Panc1 (cell line): ENCODE results near the gene DMRT3. TPM values are rescaled to one million over a fixed set of nuclear protein-coding genes. Genes with fewer than 3 reads are reported as not detected.

Experiments
- ATAC-seq: fragments of 200-7000 bp; cut with Tn5 transposase; 2 replicates; pipeline ENCODE4 v1.9.1; 2020; ENCODE audit warnings: mild to moderate bottlenecking, moderate library complexity
- BruUV-seq: library from RNA; stranded (reverse); fragments of 400-500 nt; replicated peaks from 2 replicates; lab custom pipeline; 2021; lab: Mats Ljungman, UMichigan
- CTCF ChIA-PET: fragments of 300-600 bp; sonication (Branson Sonifier 250); formaldehyde crosslinking; loops from one replicate; lab custom pipeline; 2022; ENCODE audit warnings: antibody characterized with exemption; lab: Charles Lee
- POLR2A ChIA-PET: fragments of 300-600 bp; sonication (Branson Sonifier 250); formaldehyde crosslinking; loops from one replicate; lab custom pipeline; 2022; ENCODE audit warnings: antibody characterized with exemption; lab: Charles Lee
- DNase-seq: peaks from one replicate; pipeline ENCODE4 v3.0.0-alpha.2; 2010; ENCODE audit warnings: low read depth, low spot score
- H3K27ac ChIP-seq: 2 replicates; pipeline ENCODE4 v1.5.1; 2011; ENCODE audit warnings: mild to moderate bottlenecking, low read length, inconsistent platforms
- H3K27me3 ChIP-seq: fragments of 200-500 bp; sonication (Bioruptor generic); 2 replicates; pipeline ENCODE4 v1.6.0; 2014; ENCODE audit warnings: low read length, inconsistent platforms; ENCODE audit not compliant: control insufficient read depth, insufficient read depth
- H3K36me3 ChIP-seq: fragments of 200-500 bp; sonication (Bioruptor generic); 2 replicates; pipeline ENCODE4 v1.5.1; 2014; ENCODE audit warnings: inconsistent platforms, mild to moderate bottlenecking, low read length, moderate library complexity; ENCODE audit not compliant: control insufficient read depth, insufficient read depth
- H3K4me1 ChIP-seq: 2 replicates; pipeline ENCODE4 v1.5.1; 2011; ENCODE audit warnings: inconsistent platforms, mild to moderate bottlenecking, low read length, moderate library complexity; ENCODE audit not compliant: control insufficient read depth, insufficient read depth
- H3K4me3 ChIP-seq, 2 experiments: 2 replicates each; pipeline ENCODE4 v1.5.1; 2011 to 2012; ENCODE audit warnings: low read depth in 2 of 2, low read length in 2 of 2, mild to moderate bottlenecking in 2 of 2, inconsistent platforms in 1 of 2, moderate library complexity in 1 of 2
- H3K9me3 ChIP-seq: fragments of 200-500 bp; sonication (Bioruptor generic); 2 replicates; pipeline ENCODE4 v1.5.1; 2014; ENCODE audit warnings: low read depth, mild to moderate bottlenecking, inconsistent platforms, low read length, moderate library complexity; ENCODE audit not compliant: control insufficient read depth, insufficient read depth
- POLR2AphosphoS5 ChIP-seq: IDR thresholded peaks from 2 replicates; pipeline ENCODE4 v1.6.1; 2012; ENCODE audit warnings: mild to moderate bottlenecking, low read depth, low read length, moderate library complexity
- SIN3A ChIP-seq: IDR thresholded peaks from 2 replicates; pipeline ENCODE4 v1.6.1; 2012; ENCODE audit warnings: low read depth, mild to moderate bottlenecking, low read length, moderate library complexity, borderline replicate concordance; ENCODE audit not compliant: insufficient read depth
- TCF7L2 ChIP-seq: IDR thresholded peaks from 2 replicates; pipeline ENCODE4 v1.6.1; 2011; ENCODE audit warnings: mild to moderate bottlenecking, low read depth, low read length, inconsistent platforms
- in situ Hi-C: cut with HindIII; loops from 2 replicates; pipeline ENCODE4 v1.10.0; 2016; ENCODE audit warnings: low sequenced_read_pairs, low pct_unique_long_range_greater_than_20kb
- intact Hi-C: fragments of 100-400 bp; cut with micrococcal nuclease; formaldehyde crosslinking; loops from one replicate; pipeline ENCODE4 v1.10.0; 2022; ENCODE audit not compliant: unreplicated experiment
- total RNA-seq: library from RNA; stranded (reverse); gene quantifications from one replicate; pipeline ENCODE4 v1.2.1, GENCODE V29; 2021; ENCODE audit not compliant: unreplicated experiment
- TF ChIP-seq, protein P1 (sequence below), 2 experiments: IDR thresholded peaks; 2 replicates each; pipeline ENCODE4 v1.6.1; 2011 to 2012; ENCODE audit warnings: low read depth in 2 of 2, control low read depth in 1 of 2, low read length in 1 of 2, mild to moderate bottlenecking in 1 of 2, moderate library complexity in 1 of 2; ENCODE audit not compliant: insufficient read depth in 1 of 2
- TF ChIP-seq, protein P2 (sequence below): fragments of 450-650 bp; IDR thresholded peaks from 2 replicates; pipeline ENCODE4 v1.5.1; 2017; ENCODE audit warnings: mild to moderate bottlenecking

DMRT3 gene
- total RNA-seq, 1 experiment from 2014 or later, result not detected

DNA sequence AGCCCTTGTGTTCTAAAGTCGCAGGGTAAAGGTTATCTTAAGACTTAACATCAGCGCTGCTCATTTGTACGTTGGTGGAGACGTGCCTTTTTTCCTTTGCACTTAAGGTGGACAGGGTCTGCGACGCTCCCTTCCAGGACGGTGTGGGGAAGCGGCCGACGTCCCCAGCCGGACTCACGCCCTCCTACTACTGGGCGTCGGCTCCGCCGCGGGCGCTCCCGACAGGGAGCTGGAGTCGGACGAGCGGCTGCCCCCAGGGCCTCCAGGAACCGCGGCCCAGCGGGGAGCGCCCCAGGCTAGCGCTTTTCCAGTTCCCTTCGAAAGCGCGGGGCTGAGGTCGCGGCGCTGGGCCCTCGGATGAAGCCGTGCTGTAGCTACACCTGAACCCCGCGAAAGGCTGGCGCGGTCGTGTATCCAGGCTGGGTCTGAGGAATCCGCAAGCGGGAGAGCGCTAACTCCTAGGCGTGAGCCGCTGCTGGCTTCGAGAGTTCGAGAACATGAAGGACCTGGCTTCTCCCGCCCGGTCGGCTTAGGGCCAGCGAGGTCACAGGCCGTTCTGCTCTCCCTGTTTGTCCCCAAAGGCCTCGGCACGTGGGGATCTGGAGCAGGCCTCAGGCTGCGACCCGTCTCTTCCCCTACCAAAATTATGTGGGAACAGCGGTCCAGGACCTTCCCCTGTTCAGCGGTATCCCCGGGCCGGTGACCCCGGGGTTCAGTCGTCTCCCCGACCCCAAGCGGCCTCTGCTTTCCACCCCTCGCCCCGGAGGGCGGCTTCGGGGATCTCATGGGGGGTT lies 3.8 kb upstream of the DMRT3 start:
- H3K9me3 ChIP-seq, result no peaks in the 10 kb centered on the region
- no peaks in the 10 kb centered on the region for H3K4me1 ChIP-seq
- TF ChIP-seq, protein P1, sequence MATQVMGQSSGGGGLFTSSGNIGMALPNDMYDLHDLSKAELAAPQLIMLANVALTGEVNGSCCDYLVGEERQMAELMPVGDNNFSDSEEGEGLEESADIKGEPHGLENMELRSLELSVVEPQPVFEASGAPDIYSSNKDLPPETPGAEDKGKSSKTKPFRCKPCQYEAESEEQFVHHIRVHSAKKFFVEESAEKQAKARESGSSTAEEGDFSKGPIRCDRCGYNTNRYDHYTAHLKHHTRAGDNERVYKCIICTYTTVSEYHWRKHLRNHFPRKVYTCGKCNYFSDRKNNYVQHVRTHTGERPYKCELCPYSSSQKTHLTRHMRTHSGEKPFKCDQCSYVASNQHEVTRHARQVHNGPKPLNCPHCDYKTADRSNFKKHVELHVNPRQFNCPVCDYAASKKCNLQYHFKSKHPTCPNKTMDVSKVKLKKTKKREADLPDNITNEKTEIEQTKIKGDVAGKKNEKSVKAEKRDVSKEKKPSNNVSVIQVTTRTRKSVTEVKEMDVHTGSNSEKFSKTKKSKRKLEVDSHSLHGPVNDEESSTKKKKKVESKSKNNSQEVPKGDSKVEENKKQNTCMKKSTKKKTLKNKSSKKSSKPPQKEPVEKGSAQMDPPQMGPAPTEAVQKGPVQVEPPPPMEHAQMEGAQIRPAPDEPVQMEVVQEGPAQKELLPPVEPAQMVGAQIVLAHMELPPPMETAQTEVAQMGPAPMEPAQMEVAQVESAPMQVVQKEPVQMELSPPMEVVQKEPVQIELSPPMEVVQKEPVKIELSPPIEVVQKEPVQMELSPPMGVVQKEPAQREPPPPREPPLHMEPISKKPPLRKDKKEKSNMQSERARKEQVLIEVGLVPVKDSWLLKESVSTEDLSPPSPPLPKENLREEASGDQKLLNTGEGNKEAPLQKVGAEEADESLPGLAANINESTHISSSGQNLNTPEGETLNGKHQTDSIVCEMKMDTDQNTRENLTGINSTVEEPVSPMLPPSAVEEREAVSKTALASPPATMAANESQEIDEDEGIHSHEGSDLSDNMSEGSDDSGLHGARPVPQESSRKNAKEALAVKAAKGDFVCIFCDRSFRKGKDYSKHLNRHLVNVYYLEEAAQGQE (IDR thresholded peaks at IDR 0.05; ENCODE audit: insufficient read depth in 1 of 2, low read depth in 2 of 2, low read length in 1 of 2), result no peak
- no peak for TF ChIP-seq TCF7L2
- TF ChIP-seq POLR2AphosphoS5, result no peak
- TF ChIP-seq SIN3A, result no peak
- TF ChIP-seq, protein P2, sequence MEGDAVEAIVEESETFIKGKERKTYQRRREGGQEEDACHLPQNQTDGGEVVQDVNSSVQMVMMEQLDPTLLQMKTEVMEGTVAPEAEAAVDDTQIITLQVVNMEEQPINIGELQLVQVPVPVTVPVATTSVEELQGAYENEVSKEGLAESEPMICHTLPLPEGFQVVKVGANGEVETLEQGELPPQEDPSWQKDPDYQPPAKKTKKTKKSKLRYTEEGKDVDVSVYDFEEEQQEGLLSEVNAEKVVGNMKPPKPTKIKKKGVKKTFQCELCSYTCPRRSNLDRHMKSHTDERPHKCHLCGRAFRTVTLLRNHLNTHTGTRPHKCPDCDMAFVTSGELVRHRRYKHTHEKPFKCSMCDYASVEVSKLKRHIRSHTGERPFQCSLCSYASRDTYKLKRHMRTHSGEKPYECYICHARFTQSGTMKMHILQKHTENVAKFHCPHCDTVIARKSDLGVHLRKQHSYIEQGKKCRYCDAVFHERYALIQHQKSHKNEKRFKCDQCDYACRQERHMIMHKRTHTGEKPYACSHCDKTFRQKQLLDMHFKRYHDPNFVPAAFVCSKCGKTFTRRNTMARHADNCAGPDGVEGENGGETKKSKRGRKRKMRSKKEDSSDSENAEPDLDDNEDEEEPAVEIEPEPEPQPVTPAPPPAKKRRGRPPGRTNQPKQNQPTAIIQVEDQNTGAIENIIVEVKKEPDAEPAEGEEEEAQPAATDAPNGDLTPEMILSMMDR, result no peak
- no TSS peak for BruUV-seq
- intact Hi-C loops, result no loop called here
- ATAC-seq (no peak), DNase-seq (no peak)
- no peaks in the 10 kb centered on the region for H3K27me3 ChIP-seq
- no peaks in the 10 kb centered on the region for H3K36me3 ChIP-seq
- H3K4me3 ChIP-seq, result no peak overlapping the region
- in situ Hi-C loops, result no loop called here
- POLR2A ChIA-PET, result no interaction called here
- CTCF ChIA-PET, result no interaction called here
- H3K27ac ChIP-seq, result no peak overlapping the region

DNA sequence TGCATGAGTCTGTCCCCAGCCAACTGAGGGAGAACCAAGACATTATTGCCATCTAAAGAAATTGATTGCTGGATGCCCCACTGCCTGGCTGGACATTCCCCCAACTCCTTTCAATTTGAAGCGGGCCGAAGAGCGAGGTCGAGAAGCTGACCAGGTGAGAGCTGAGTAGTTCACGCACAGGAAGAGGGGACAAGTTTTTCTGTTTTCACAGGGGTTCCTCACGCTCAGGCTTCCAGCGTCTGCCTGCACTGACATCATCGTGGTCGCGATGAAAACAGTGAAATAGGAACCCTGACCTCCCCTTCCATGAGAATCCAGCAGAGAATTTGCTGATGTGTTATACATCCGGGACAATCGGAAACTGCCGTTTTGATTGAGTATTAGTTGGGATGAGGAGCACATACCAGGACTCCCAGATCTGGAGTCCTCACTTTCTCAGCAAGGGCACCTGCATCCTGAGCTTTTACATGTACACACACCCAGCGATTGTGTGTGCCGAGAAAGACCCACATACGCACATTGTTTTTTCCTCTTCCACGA lies 3.1 kb upstream of the DMRT3 start:
- Histone ChIP-seq H3K9me3 (no peaks in the 10 kb centered on the region), H3K36me3 (no peaks in the 10 kb centered on the region), H3K4me3 (no peak overlapping the region), H3K27me3 (no peaks in the 10 kb centered on the region), H3K27ac (no peak overlapping the region), H3K4me1 (no peaks in the 10 kb centered on the region)
- no TSS peak for BruUV-seq
- DNase-seq, result no peak
- in situ Hi-C loops, result no loop called here
- intact Hi-C loops, result no loop called here
- no peak for ATAC-seq
- ChIA-PET POLR2A (no interaction called here), CTCF (no interaction called here)
- TF ChIP-seq TCF7L2, result no peak
- no peak for TF ChIP-seq POLR2AphosphoS5
- TF ChIP-seq, protein P1 (IDR thresholded peaks at IDR 0.05; ENCODE audit: insufficient read depth in 1 of 2, low read depth in 2 of 2, low read length in 1 of 2), result no peak
- TF ChIP-seq SIN3A, result no peak
- TF ChIP-seq, protein P2, result no peak
